Muscle of leg (tissue), 11 donors: ENCODE results near the gene ZNF14. TPM values are rescaled to one million over a fixed set of nuclear protein-coding genes. Genes with fewer than 3 reads are reported as not detected.
"Not testable (repeated sequence)": the region's sequence is repeated elsewhere in the genome, so short reads cannot be mapped to it uniquely, and the experiment has no call there.

ENCODE experiments used
- DNase-seq: peaks from one replicate; pipeline ENCODE4 v3.0.0; 2013
- H3K27ac ChIP-seq: one replicate; pipeline ENCODE4 v1.5.1; 2013; ENCODE audit warnings: mild to moderate bottlenecking, low read length, control low read depth
- H3K27me3 ChIP-seq: one replicate; pipeline ENCODE4 v1.6.1; 2013; ENCODE audit warnings: low read length; ENCODE audit not compliant: control insufficient read depth, insufficient read depth
- H3K36me3 ChIP-seq: one replicate; pipeline ENCODE4 v1.6.1; 2013; ENCODE audit warnings: low read length; ENCODE audit not compliant: control insufficient read depth, insufficient read depth
- H3K4me1 ChIP-seq: one replicate; pipeline ENCODE4 v1.6.1; 2013; ENCODE audit warnings: low read length; ENCODE audit not compliant: control insufficient read depth, insufficient read depth
- H3K4me3 ChIP-seq: one replicate; pipeline ENCODE4 v1.5.1; 2013; ENCODE audit warnings: low read length, control low read depth
- H3K9me3 ChIP-seq: replicated peaks from 2 replicates; pipeline ENCODE4 v1.6.1; 2013; ENCODE audit warnings: low read depth, low read length; ENCODE audit not compliant: control insufficient read depth
- WGBS: methylation state at CpG from one replicate; pipeline ENCODE4 v1.1.5; 2013; ENCODE audit warnings: missing lambda C conversion rate; ENCODE audit not compliant: insufficient coverage; 5-methylcytosine and 5-hydroxymethylcytosine counted together
- polyA plus RNA-seq, 8 donors: library from polyadenylated mRNA; unstranded; fragments of 120-200 nt; gene quantifications; one replicate each; pipeline versions ENCODE4 v1.2.1 to v1.2.3, GENCODE V29; 2013; ENCODE audit warnings: inconsistent platforms in 1 of 8, low replicate concordance in 1 of 8; ENCODE audit not compliant: insufficient read length in 8 of 8, insufficient read depth in 1 of 8
- total RNA-seq: library from RNA; stranded (reverse); fragments of 120-200 nt; gene quantifications from one replicate; pipeline ENCODE4 v1.2.4, GENCODE V29; 2013

ZNF14 gene
- total and polyA plus RNA-seq, 9 donors, result 3.6 to 9.1 (median 5.0) TPM

DNA sequence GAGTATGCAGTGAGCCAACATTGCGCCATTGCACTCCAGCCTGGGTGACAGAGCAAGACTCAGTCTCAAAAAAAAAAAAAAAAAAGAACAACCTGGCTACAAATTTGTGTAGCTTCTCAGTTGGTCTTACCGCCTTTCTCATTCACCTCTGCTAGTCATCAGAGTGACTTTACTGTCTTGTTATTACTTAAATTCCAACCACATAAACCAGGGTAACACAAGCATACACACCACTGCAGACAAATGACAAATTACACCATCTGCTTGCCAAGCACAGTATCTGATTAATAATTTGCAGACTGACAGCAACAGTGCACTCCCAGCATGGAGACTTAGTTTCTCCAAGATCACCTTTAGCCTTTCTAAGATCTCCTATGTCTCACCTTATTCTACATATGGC is 11.0 kb downstream of the ZNF14 start:
- no peak for DNase-seq
- Histone ChIP-seq H3K9me3 (peaks cover 59% of the 10 kb centered on the region), H3K4me3 (no peak overlapping the region), H3K27me3 (no peaks in the 10 kb centered on the region), H3K36me3 (peaks cover 4% of the 10 kb centered on the region), H3K27ac (no peak overlapping the region), H3K4me1 (no peaks in the 10 kb centered on the region)
- WGBS, result 100% methylated on average over 2 of the region's 2 CpGs

DNA sequence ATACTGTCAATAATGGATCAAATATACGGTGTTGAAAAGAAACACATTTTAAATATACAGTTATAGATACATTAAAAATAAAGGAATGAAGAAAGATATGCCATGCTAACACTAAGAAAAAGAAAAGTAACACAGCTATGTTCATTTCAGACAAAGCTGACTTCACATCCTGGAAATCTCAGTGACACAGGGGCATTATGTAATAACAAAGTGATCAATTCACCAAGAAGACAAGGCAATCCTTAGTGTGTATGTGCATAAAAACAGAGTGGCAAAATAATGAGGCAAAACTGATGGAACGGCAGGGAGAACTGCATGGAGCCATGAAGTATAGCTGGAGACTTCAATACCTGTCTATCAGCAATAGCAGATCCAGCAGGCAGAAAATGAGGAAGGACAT is 13.1 kb downstream of the ZNF14 start:
- Histone ChIP-seq H3K4me1 (no peaks in the 10 kb centered on the region), H3K27me3 (no peaks in the 10 kb centered on the region), H3K27ac (no peak overlapping the region), H3K4me3 (no peak overlapping the region), H3K9me3 (peaks cover 67% of the 10 kb centered on the region), H3K36me3 (peaks cover 4% of the 10 kb centered on the region)
- no CpG with 5 or more reads among the region's 2 CpGs for WGBS
- DNase-seq, result no peak

DNA sequence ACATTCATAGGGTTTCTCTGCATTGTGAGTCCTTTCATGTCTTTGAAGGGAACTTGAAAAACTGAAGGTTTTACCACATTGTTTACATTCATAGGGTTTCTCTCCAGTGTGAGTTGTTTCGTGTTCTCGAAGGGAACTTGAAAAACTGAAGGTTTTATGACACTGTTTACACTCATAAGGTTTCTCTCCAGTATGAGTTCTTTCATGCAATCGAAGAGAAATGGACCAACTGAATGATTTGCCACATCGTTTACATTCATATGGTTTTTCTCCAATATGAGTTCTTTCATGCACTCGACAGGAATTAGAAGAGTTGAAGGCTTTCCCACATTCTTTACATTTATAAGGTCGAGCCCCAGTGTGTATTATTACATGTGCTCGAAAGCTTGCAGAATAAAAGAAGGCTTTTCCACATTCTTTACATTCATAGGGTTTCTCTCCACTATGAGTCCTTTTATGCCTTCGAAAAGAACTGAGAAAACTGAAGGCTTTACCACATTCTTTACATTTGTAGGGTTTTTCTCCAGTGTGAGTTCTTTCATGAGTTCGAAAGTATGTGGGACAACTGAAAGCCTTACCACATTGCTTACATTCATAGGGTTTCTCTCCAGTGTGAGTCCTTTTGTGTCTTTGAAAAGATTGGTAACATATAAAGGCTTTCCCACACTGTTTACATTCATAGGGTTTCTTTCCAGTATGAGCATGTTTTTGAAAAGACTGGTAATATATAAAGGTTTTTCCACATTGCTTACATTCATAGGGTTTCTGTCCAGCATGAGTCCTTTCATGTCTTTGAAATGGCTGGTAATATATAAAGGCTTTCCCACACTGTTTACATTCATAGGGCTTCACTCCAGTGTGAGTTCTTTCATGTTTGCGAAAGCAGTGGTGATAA is 20.7 kb downstream of the ZNF14 start:
- no peaks in the 10 kb centered on the region for H3K4me1 ChIP-seq
- no peak overlapping the region for H3K4me3 ChIP-seq
- peaks cover 36% of the 10 kb centered on the region for H3K36me3 ChIP-seq
- H3K9me3 ChIP-seq, result peaks cover 90% of the 10 kb centered on the region
- no peaks in the 10 kb centered on the region for H3K27me3 ChIP-seq
- 100% methylated on average over 2 of the region's 10 CpGs for WGBS
- H3K27ac ChIP-seq, result no peak overlapping the region
- no peak for DNase-seq

DNA sequence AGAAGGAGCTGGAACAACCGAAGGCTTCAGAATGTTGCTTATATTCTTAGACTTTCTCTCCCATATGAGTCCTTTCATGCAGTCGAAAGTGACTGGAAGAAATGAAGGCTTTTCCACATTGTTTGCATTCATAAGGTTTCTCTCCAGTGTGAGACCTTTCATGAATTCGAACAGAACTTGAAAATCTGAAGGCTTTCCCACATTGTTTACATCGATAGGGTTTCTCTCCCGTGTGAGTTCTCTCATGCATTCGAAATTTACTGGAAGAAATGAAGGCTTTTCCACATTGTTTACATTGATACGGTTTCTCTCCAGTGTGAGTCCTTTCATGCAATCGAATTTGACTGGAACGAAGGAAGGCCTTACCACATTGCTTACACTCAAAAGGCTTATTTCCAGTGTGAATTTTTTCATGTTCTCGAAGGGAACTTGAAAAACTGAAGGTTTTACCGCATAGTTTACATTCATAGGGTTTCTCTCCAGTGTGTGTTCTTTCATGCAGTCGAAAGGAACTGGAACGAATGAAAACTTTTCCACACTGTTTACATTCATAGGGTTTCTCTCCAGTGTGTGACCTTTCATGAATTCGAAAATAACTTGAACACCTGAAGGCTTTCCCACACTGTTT is 21.5 kb downstream of the ZNF14 start:
- no peak for DNase-seq
- Histone ChIP-seq H3K27me3 (no peaks in the 10 kb centered on the region), H3K4me1 (no peaks in the 10 kb centered on the region), H3K27ac (no peak overlapping the region), H3K4me3 (no peak overlapping the region), H3K36me3 (peaks cover 36% of the 10 kb centered on the region), H3K9me3 (peaks cover 89% of the 10 kb centered on the region)
- 100% methylated on average over 9 of the region's 14 CpGs for WGBS

DNA sequence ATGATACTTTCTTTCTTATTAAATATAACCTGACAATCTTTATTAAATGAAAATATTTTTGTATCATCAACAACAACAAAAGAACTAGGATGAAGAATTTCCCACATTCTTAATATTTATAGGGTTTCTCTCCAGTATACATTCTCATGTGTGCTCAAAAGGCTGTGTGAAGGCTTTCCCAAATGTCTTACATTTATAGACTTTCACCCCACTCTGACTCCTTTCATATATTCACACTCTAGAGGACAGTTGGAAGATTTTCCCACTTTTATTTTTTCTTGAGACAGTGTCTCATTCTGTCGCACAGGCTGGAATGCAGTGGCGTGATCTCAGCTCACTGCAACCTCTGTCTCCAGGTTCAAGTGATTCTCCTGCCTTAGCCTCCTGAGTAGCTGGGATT is 22.4 kb downstream of the ZNF14 start:
- no peak overlapping the region for H3K4me3 ChIP-seq
- peaks cover 36% of the 10 kb centered on the region for H3K36me3 ChIP-seq
- 88% methylated on average over 1 of the region's 2 CpGs for WGBS
- H3K27me3 ChIP-seq, result no peaks in the 10 kb centered on the region
- no peak overlapping the region for H3K27ac ChIP-seq
- H3K4me1 ChIP-seq, result no peaks in the 10 kb centered on the region
- no peak for DNase-seq
- peaks cover 85% of the 10 kb centered on the region for H3K9me3 ChIP-seq

DNA sequence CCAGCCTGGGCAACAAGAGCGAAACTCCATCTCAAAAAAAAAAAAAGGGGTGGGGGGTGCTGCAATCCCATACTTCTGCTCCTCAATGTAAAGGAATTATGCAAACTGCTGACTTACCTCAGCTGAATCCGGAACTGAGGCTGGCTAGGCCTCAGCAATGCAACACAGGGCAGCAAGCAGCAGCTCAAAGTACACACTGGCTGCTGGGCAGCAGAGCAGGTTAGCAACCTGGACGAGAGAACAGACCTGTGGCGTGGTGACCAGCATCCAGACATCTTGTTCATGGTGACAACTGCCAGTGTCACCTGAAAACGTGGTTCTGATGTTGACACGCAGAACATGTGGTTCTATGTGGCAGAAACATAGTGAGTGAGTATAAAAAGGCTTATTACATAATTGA is 28.1 kb downstream of the ZNF14 start:
- no peak overlapping the region for H3K27ac ChIP-seq
- WGBS, result 89% methylated on average over 6 of the region's 6 CpGs
- peaks cover 59% of the 10 kb centered on the region for H3K9me3 ChIP-seq
- no peak overlapping the region for H3K4me3 ChIP-seq
- no peaks in the 10 kb centered on the region for H3K27me3 ChIP-seq
- DNase-seq, result no peak
- peaks cover 9% of the 10 kb centered on the region for H3K36me3 ChIP-seq
- H3K4me1 ChIP-seq, result no peaks in the 10 kb centered on the region

DNA sequence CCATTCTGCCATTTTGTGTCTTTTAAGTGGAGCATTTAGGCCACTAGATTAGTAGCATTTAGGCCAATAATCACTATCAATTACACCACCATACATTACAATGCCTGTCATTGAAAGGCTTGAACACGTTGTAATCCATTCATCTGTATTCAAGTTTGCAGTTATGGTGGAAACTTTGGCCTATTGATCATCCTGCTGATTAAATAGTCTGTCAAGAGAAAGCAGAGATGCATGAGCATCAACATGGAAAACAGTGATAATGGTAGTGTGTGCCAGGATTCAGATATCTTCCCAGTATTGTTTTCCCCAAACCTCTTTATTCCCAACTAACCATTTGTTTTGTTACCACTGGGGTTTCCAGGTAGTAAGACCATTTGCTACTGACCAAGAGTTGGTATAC is 32.4 kb downstream of the ZNF14 start:
- not testable (repeated sequence) for H3K27me3 ChIP-seq, H3K27ac ChIP-seq, H3K36me3 ChIP-seq, DNase-seq, H3K4me3 ChIP-seq, H3K4me1 ChIP-seq
- H3K9me3 ChIP-seq, result peaks cover 31% of the 10 kb centered on the region
- 80% methylated on average over 1 of the region's 1 CpG for WGBS

DNA sequence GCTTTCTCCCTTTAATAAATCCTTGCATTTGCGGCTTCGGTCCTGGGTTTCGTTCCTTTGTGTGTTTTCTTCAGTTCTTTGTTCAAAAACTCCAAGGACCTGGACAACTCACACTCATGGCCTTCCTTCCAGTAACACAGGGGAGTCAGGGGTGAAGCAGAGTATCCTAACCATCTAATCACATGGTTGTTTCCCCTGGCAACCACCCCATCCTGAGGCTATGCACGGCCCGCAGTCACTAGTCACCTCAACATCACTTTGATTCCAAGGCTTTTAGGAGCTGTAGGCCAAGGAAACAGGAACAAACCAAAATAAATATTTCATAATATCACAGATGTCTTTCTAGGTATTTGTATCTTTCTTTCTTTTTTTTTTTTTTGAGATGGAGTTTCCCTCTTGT is 35.3 kb downstream of the ZNF14 start:
- Histone ChIP-seq H3K27me3 (no peaks in the 10 kb centered on the region), H3K4me1 (no peaks in the 10 kb centered on the region), H3K27ac (no peak overlapping the region), H3K9me3 (peaks cover 21% of the 10 kb centered on the region), H3K4me3 (no peak overlapping the region), H3K36me3 (no peaks in the 10 kb centered on the region)
- DNase-seq, result no peak
- 70% methylated on average over 2 of the region's 5 CpGs for WGBS

DNA sequence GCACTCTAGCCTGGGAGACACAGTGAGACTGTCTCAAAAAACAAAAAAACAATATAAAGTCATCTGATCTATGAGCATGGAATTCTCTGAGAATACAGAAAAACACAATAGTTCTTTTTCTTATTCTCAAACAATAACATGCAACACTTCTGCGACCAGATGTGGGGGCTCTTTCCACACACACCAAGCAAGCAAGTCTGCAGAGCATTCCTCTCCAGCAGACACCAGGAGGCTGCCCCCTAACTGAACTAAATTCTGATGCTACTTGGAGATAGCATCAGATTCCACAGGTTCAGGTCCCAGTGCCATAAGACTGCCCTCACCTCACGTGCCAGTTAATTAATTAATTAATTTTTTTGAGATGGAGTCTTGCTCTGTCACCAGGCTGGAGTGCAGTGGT is 36.5 kb downstream of the ZNF14 start:
- H3K27ac ChIP-seq, result no peak overlapping the region
- H3K4me3 ChIP-seq, result no peak overlapping the region

DNA sequence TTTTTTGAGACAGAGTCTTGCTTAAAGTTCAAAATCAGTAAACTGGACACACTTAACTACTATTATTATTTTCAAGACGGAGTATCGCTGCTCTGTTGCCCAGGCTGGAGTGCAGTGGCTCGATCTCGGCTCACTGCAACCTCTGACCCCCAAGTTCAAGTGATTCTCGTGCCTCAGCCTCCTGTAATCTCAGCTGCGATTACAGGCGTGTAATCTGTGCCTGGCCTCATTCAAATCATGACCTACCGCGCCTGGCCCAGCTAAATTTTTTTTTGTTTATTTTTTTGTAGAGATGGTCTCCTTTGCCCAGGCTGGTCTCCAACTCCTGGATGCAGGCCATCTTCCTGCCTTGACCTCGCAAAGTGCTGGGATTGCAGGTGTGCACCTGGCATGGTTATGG is 41.2 kb downstream of the ZNF14 start:
- no peak for DNase-seq
- Histone ChIP-seq H3K36me3 (no peaks in the 10 kb centered on the region), H3K27ac (no peak overlapping the region), H3K27me3 (no peaks in the 10 kb centered on the region), H3K4me3 (no peak overlapping the region), H3K9me3 (no peaks in the 10 kb centered on the region), H3K4me1 (no peaks in the 10 kb centered on the region)
- WGBS, result 88% methylated on average over 8 of the region's 10 CpGs

More for the DNA sequence above, 36.5 kb downstream of the ZNF14 start:
- Histone ChIP-seq H3K36me3 (no peaks in the 10 kb centered on the region), H3K27me3 (no peaks in the 10 kb centered on the region), H3K4me1 (no peaks in the 10 kb centered on the region), H3K9me3 (peaks cover 15% of the 10 kb centered on the region)
- DNase-seq, result no peak
- 78% methylated on average over 1 of the region's 2 CpGs for WGBS
